Stimulated activated CD8-positive, alpha-beta memory T cell treated with anti-CD3 and anti-CD28 coated beads, Interleukin-15, amount 100 ng/mL, for 4 hours (primary cell): ENCODE results near the gene MAML3.

Experiments
- DNase-seq, 2 donors: peaks; one replicate each; pipeline ENCODE4 v3.0.0-alpha.2; 2020; ENCODE audit warnings: low read depth in 2 of 2

Gene MAML3

GRCh38 chr4:140153718-140154571 lies at the start of gene MAML3:
TSS of gene MAML3 (minus strand) at chr4:140154184. CDS start at chr4:140153327, 857 bp downstream.
- DNase-seq: peak; percentile 67 to 70

DNA sequence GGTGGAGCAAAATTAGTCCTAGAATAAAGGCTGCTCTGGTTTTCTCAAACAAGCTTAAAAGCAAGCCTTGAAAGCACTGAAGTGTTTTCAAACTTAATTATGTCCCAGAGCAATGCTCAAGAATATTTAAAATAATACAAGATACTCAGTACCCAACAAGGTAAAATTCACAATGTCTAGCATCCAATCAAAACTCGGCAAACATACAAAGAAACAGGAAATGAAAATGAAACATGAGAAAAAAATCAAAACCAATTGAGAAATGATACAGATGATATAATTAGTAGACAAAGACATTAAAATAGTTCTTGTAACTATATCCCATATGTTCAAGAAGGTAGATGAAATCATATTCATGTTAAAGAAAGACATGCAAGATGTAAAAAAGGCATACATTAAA lies 45.0 kb upstream of the MAML3 start:
- no peak for DNase-seq

DNA sequence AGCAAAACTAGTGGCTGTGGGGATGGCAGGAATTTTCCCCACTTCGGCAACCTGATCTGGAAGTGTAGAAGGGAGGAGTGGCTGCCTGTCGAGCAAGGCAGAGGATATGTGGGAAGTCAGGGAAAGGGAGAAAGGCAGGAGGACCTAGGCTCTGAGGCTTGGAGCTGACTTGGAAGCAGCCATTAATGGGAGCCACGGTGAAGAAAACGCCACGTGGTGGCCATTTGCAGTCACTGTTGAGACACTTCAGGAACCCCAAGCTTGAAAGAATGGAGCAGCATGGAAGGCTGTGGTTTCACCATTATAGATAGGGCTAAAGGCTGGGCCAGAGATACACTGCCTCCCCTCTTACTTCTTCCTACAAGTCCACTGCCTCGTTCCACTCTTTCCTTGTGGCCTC lies 41.8 kb upstream of the MAML3 start:
- no peak for DNase-seq

DNA sequence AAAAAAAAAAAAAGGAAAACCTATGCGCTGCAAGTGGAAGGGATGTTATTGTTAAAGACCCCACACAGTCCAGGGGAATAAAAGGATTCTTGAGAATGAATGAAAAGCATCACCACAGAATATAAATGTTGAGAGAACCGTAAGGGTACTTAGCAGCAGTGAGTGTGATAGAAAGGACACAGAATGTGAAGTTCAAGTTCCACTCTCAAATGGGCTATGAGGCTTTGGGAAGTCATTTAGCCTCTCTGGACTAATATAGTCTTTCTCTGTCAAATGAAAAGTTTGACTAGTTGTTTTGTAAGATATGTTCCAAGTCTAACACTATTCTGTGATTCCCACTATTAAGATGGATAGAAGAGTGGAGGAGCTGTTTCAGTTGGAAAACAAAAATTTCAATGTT lies 35.8 kb upstream of the MAML3 start:
- DNase-seq: no peak

DNA sequence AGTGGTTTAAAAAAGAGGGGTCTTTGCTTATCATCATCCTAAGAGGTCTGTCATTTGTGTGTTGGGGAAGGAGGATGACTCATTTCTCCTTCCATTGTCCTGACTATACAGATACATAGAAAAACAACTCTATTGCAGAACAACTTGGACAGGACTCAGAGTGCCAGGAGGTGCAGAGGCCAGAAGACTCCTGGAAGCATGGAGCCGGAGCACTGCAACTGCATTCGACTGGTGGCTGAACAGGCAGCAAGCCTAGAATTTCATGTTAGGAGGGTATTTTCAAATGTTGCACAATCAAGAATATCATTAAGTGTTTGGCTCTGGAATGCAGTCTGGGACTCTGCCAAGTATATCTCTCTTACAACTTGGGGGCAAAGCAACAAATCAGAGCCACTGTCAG lies 35.0 kb upstream of the MAML3 start:
- no peak for DNase-seq

DNA sequence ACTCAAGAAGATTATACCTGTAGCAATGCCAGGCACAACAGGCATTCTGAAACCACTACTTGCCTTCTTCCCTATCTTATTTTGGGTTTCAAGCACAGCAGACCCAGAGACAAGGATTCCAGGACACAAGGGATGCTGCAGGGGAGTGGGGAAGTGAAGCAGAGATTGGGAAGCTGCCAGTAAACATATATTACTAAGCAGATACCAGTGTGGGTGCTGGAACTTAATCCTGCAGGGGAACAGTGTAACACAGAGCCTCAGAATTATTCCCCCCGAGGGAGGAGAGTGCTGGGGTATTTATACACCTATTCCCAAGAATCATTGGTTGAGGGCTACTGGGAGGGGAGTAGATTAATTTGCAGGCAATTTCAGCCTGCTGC lies 33.3 kb upstream of the MAML3 start:
- DNase-seq: no peak

DNA sequence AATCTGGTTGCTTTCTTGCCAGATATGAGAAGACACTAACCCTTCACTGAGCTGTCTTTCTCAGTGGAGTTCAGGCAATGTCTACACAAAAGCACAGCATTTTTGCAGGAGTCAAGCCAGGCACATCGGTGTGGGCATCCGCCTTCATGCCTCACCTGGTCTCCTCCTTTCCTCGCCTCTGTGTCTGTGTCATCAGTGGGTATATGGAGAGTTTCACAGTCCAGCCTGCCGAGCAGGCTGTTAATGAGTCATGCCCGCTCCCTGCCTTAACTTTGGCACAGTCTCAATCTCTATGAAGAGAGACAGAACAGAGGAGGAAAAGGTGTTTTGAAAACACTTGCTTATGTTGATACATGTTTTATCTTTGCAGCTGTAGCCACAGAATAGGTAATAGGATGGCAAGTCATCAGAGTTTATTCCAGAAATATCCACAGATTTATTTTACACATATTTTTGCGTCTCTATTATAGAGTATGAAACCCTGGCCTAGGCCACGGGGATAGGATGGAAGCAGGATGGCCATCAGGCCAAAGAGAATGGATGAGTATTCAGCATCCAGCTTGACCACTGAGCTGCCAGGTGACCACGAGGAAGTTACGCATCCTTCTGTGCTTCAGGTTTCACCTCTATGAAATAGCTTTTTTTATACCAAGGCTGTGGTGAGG lies 32.8 kb upstream of the MAML3 start:
- DNase-seq: no peak

GRCh38 chr4:140186082-140186438 lies 32.1 kb upstream of the MAML3 start:
- DNase-seq: no peak

- DNase-seq: no peak
Measured at GRCh38 chr4:140185412-140186081, 31.6 kb upstream of the MAML3 start.

GRCh38 chr4:140183270-140183669 lies 29.3 kb upstream of the MAML3 start:
- DNase-seq: no peak

- DNase-seq: no peak
Measured at GRCh38 chr4:140180577-140180976, 26.6 kb upstream of the MAML3 start.

DNA sequence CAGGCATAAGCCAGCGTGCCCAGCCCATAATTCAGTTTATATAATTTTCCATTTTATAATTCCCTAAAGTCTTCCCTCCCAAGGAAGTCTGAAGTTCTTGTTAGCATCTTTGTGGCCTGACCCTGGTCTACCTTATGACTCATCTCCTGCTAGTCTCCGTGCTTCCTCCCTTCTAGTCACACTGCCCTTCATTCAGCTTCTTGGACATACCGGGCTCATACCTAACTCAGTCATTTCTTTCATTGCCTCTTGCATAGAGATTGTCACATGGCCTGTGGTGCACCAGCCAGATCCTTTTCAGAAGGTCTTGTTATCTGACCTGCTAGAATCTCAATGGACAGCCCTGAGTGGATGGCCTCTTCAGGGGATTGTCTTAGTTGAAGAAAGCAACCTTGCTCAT lies 22.8 kb upstream of the MAML3 start:
- no peak for DNase-seq

- DNase-seq: no peak
Measured at GRCh38 chr4:140174543-140174942, 20.6 kb upstream of the MAML3 start.

- no peak for DNase-seq
Measured at GRCh38 chr4:140172960-140173359, 19.0 kb upstream of the MAML3 start.

DNA sequence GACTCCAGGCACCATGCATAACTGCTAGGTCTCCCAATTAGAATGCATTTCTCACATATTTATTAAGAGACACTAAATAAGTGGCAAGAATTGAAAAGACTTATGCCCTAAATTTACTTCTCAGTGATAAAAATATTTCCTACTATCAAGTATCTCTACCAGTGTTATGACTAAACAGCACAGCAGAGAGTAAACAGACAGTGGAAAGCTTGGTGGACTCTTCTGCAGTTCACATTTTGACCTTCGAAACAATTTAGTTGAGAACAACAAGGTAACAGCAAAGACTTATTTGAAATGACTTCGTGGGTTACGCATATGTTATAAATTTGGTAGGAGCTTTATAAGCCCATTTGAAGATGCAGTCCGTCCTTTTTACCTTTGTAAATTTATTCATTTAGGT lies 16.3 kb upstream of the MAML3 start:
- no peak for DNase-seq

- no peak for DNase-seq
Measured at GRCh38 chr4:140168936-140169335, 15.0 kb upstream of the MAML3 start.

- DNase-seq: no peak
Measured at GRCh38 chr4:140168474-140168873, 14.5 kb upstream of the MAML3 start.

GRCh38 chr4:140163029-140163810 lies 9.2 kb upstream of the MAML3 start:
- no peak for DNase-seq

- no peak for DNase-seq
Measured at GRCh38 chr4:140162596-140162995, 8.6 kb upstream of the MAML3 start.

GRCh38 chr4:140158365-140159030 lies 4.5 kb upstream of the MAML3 start:
- DNase-seq: no peak

GRCh38 chr4:140157341-140157740 lies 3.4 kb upstream of the MAML3 start:
- no peak for DNase-seq
